Ammon's horn (tissue), 1 donor: ENCODE data around the gene RPL5.
"Not testable (repeated sequence)": the region's sequence is repeated elsewhere in the genome, so short reads cannot be mapped to it uniquely, and the experiment has no call there.

ENCODE experiments used
- DNase-seq: peaks from one replicate; pipeline ENCODE4 v3.0.0-alpha.2; 2016; ENCODE audit warnings: low spot score

Gene RPL5

DNA sequence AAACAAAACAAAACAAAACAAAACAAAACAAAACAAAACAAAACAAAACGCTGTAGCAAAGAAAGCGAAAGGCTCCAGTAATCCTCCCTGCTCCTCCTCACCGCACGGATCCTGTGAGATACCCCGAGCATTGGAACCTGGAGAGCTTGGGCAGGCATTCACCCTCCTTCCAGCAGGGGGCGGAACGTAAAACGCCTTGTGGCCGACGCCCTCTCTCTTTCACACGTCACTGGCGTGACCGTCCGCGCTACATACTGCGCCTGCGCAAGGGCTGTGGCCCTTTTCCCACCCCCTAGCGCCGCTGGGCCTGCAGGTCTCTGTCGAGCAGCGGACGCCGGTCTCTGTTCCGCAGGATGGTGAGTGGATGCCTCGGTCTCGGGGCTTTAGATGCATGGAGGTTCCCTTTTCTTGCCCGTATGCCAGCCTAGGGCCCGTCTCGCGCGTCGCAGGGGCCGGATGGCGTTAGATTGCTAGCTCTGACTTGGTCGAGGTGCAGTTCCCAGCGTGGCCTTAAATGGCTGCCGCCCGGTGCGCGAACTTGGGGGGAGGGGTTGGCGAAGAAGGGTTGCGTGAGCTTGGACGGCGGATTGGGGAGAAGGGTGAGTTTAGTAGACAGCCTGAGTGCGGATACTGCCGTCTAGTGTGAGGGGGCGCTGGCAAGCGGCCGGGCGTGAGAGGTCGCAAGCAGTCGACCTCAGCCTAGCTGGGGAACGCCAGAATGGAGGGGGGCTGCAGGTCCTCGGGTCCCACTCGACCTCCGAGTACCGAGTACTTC is at the start of gene RPL5:
TSS of gene RPL5 (plus strand) at position 279 of the 775 bp plus-strand sequence. CDS start at position 354, 75 bp downstream.
- DNase-seq: peak; percentile 98

DNA sequence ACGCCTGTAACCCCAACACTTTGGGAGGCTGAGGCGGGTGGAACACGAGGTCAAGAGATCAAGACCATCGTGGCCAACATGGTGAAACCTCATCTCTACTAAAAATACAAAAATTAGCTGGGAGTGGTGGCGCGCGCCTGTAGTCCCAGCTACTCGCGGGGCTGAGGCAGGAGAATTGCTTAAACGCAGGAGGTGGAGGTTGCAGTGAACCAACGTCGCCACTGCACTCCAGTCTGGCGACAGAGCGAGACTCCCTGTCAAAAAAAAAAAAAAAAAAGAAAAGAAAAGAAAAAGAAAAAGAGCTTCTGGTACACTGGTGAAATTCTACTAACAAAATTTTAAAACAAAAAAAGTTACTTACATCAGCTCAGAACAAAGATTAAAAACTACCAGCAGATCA is 48.3 kb upstream of the RPL5 start:
- DNase-seq: not testable (repeated sequence)

DNA sequence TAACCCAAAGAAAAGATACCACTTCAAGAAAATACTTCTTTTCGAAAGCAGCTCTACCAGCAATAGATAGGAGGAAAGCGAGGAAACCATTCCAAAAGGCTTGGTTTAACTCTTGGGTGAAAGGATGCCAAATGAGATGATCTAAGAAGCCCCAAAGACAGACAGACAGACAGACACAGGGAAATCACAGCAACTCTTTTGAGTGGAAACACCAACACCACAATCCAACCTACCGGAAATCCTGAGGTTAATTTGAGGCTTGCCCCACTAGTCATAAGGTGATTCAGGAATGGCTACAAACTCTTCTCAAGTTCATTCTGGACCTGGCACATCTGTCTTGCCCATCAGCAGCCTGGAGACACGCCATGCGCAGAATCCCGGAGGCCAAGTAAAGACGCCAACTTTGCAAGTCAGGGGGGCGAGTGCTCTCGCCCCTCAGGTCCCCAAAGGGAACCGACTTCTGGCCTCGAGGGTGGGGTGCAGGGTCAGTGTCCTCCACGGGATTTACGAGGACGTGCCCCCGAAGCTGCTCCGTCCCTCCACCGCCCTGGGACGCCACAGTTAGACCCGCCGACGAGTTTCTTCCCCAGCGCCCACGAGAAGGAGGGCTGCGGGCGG is 47.7 kb upstream of the RPL5 start:
- DNase-seq: peak; percentile 40

DNA sequence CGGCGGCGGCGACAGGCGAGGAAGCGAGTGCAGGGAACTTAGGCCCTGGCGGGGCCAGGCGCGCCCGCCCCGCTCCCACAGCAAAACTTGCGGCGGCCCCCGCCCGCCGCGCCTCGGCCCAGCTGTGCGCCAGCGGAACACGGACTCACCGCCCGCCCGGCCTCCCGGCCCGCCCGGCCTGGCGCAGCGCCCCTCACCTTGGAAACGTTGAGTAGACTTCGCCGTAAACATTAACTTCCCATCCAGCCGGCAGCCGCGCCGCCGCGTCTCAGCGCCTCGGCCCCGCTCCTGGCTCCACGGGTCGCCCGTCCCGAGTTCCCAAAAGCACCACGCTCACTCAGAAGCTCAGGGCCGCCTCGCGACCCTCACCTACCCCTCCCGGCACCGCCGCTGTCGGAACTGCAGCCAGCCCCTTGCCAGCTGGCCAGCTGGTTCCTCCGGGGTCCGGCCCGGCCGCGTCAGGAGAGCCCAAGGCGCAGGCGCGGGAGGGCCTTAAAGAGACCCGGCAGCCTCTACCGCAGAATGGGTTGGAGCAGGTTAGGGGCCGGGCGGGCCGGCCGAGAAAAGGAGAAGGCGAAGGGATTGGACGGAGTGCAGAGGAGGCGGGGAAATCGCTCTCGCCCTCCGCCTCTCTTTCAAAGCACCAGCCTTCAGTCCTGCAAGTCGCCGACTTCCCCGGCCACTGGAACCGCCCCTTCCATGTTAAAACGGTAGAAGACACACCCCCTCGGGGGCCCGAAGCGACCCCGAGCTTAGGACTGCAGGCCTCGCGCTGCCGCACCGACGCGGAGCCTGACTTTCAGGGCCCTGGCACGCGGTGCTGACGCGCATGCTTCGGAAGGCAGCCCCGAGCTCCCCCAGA is 47.0 kb upstream of the RPL5 start, which contains the start of gene EVI5:
TSS of gene EVI5 (minus strand) at position 470 of the 862 bp plus-strand sequence. CDS start 48,562 bp downstream, outside the sequence.
- peak; percentile 93 for DNase-seq

DNA sequence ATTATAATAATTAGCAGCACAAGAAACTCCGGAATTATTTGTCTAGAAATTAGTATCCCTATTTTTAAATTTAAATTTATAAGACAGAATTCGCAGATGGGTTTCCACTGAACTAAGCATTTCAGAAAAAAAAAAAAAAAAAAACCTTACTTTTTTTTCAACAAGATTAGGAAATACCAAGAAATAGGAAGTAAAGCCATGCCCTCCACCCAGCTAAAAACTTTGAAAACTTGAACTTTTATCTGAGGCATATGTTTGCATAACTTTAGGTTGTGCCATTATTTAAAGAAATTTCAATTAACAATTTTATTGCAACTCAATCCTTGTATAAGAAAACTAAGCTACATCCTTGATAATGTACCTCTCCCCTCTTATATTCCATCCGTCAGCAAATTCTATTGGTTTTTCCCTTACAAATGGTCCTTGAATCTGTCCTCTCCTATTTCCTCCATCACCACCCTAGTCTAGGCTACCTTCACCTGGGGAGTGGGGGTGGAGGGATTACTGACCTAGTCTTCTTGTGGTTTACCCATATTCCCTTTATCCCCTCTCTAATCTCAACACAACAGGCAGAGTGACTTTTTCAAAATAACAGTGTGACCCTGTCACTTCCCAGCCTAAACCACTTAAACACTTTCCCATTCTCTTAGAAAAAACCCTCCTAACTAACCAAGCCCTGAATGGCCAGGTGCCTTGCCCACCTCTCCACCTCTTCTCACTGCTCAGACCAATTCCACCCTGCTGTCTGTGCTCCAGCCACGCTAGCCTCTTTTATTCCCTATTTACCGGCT is 45.5 kb upstream of the RPL5 start:
- DNase-seq: no peak

DNA sequence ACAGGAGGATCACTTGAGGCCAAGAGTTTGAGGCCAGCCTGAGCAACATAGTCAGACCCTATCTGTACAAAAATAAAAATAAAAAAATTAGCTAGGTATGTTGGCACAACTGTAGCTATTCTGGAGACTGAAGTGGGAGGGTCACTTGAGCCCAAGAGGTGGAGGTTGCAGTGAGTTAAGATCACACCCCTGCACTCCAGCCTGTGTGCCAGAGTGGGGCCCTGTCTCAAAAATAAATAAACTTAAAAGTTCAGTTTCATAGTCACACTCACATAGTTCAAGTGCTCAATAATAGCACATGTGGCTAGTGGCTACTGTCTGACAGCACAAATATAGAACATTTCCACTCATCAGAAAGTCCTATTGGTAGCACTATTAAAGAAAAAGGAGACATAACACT is 41.8 kb upstream of the RPL5 start:
- DNase-seq: no peak

DNA sequence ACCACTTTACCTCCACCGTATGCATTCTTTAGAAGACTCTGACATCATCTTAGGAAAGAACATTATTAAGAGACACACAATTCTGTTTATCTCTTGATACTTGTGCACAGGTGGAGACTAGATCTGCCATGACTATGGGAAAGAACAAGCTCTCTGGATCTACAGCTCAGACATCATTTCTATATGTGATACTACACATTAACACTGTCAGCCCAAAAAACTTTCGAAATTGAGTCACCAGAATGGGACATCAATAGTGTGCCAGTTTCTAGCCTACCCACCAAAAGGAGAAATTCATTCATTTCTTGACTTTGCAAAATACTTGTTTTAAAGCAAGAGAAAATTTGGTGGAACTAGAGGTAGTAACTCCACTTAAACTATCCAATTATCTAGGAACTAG is 41.0 kb upstream of the RPL5 start:
- DNase-seq: no peak

DNA sequence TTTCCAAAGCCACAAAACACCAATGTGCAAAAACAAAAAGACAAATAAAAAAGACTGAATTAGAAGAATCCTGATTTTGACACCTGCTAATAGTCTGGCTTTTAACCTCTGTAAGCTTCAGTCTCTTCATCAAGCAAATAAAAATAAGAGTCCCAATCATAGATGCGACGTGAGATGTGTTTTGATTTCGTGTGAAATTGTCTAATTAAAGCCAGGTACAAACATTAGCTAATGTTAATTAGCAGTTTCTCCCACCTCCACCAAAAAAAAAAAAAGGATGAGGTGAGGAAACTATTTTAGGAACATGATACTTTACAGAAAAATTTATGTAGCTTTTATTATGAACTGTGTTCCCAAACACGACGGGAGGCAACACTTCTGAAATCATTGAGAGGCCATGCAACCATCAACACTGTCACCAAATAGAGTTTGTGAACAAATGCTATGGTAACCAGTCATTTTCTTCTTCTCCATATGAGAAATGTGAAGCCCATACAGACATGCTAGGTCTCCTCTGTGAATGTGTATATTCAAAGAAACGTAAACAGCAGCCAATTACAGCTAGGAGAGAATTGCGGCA is 40.3 kb upstream of the RPL5 start:
- no peak for DNase-seq

DNA sequence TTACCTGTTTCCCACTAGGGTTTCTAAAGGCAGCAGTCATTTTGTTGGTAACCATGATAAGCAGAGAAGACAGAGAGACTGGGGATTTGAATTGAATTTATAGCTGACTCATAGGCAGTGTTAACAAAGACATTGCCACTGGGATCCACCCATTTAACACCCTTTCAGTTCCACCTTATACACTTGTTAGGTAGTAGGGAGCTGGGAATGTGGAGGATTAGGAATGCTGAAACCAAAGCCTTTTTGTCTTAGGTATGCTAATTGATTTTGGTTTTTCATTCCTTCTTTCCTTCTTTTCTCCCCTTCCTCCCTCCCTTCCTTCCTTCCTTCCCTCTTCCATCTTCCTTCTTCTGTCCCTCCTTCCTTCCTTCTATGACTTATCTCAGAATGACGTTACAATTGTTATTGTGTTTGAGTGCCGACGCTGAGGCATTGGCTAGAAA is 39.5 kb upstream of the RPL5 start:
- no peak for DNase-seq

DNA sequence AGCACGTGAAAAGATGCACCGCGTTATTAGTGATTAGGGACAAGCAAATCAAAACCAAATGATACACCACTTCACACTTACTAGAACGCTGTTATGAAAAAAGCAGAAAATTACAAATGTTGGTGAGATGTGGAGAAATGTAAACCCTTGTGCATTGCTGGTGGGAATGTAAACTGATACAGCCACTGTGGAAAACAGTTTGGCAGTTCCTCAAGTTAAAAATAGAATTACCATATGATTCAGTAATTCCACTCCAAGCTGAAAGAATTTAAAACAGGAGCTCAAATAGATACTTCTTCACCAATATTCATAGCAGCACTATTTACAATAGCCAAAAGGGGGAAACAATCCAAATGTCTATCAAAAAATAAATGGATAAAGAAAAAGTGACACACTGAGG is 36.7 kb upstream of the RPL5 start:
- DNase-seq: no peak

DNA sequence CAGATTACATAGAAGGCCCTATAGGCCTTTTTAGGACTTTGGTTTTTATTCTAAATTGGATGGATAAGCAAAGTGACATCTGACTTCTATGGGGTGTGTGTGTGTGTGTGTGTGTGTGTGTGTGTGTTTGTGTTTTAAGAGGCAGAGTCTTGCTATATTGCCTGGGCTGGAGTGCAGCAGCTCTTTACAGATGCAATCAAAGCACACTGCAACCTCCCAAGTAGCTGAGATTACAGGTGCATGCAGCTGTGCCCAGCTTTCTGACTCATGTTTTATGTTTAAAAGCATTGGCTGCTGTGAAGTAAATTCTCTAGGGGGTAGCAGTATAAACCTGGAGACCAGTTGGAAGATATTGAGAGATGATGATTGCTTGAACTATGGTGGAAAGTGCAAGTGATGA is 34.5 kb upstream of the RPL5 start:
- DNase-seq: no peak

DNA sequence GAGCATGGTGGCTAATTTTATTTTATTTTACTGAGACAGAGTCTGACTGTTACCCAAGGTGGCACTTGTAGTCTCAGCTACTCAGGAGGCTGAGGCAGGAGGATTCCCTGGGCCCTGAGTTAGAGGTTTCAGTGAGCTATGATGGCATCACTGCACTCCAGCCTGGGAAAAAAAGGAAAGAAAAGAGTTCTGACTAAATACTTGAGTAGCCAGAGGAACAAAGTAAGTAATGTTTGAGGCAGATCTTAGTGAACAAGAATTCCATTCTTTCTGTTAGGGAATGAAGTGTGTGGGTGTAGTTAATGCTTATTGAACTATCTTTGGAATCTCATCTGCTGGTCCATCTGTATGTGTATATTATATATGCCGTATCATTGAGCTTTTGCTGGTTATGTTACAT is 33.9 kb upstream of the RPL5 start:
- DNase-seq: no peak

DNA sequence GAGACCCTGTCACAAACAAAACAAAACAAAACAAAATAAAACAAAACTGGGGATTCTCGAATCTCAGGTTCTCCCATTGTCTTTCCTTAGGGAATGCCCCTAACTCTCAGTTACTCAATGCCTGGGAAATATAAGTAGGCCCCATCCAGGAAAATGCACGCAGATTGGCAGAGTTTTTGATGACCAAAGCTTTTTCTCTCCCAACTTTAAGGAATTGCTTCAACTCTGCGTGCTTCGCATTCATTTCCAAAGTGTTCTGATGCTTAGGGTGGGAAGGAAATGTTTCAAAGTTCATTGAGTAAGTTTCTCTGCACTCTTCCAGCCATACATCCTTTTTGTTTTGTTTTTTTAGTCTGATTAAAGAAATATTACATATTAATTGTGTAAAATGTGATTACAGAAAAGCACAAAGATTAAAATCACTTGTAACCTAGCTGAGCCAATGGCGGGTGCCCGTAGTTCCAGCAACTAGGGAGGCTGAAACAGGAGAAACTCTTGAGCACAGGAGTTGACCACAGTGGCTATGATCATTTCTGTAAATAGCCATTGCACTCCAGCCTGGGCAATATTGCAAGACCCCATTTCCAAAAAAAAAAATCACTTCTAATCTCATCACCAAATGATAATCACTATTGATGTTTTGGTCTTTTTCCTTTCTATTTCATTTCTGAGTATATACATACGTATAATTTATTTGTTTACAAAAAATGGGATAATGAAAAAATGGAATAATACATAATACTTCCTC is 28.5 kb upstream of the RPL5 start:
- DNase-seq: no peak

DNA sequence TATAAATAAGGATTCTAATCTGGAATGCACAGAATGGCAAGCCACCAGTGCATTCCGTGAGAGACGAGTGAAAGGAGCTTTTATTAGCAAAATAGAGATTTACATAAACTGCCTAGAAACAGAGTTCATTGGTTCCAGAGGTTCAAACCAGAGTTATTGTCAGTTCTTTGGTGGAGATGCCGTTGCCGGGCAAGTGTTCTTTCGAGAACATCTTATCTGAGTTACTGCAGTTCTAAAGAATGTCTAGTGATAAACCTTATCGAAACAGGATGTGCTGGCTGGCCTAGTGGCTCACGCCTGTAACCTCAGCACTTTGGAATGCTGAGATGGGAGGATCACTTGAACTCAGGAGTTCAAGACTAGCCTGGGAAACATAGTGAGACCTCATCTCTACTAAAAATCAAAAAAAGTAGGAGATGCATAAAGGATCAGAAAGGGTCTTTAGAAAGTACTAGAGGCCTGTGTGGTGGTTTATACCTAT is 27.1 kb upstream of the RPL5 start:
- DNase-seq: peak; percentile 83

DNA sequence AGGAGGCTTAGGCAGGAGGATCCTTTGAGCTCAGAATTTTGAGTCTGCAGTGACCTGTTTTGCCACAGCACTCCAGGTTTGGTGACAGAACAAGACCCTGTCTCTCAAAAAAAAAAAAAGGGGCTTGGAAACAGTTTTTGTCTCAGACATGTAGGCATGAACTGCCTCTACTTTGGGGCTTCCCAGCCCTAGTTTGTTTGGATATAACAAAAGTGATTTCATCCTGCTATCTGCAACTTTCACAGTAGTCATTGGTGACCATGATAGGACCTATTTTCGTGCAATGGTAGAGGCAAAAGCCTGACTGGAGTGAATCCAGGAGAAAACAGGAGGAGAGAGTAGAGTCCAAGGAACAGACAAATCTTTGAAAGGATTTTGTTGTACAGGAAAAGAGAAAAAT is 26.6 kb upstream of the RPL5 start:
- no peak for DNase-seq

DNA sequence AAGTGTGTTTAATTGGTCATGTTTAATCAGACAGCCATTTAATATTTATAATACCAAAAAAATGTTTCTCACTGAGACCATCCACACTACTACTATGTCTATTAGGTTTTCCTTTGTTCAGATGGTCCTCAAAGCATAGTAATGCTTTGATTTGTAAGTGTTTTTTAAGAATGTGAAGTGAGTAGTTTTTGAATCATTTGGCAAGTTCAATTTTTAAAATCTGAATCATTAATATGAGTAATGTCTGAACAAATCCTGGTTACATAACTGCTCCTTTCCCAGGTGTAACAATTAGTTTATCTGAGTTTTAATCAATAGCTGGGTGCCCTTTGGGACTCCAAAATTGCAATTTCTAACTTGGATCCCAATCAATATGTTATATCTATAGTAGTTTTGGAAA is 23.5 kb upstream of the RPL5 start:
- no peak for DNase-seq

DNA sequence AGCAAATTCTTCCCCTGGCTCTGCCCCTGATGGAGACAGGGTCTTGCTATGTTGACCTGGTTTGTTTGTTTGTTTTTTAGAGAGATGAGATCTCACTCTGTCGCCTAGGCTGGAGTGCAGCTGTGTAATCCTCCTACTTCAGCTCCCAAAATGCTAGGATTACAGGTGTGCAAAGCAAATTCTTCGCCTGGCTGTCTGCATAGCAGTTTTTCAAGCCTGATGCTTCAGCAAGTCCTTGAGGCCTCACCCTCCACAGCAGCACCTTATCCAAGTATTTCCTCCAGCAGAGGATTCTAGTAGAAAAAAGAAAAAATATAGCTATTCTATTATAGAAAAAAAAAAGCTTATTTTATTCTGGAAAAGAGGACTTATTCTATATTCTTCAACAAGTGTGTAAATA is 15.1 kb upstream of the RPL5 start:
- DNase-seq: no peak

DNA sequence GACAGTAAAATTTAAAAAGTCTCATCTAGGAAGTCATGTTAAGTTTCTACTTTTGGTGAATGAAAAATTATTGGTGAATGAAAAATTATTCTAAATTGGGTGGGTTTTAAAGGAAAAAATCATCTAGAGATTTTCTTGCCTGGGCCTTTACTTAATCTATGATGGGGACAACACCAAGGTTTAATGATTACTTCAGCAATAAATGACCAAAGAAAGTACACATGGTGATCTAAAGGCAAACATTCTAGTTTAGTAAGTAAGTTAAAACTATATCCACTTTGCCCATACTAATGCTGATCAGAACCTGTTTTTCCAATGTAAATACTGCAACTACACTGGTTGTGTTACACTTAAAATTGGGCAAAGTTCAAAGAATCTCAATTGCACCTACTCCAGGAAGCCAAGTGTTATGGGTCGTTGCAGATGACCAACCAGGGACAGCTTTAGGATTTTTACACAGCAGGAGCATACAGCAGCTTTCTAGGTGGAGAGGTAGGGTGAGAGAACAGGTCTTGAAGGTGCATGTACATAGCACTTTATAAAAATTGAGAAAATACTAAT is 14.6 kb upstream of the RPL5 start:
- no peak for DNase-seq

DNA sequence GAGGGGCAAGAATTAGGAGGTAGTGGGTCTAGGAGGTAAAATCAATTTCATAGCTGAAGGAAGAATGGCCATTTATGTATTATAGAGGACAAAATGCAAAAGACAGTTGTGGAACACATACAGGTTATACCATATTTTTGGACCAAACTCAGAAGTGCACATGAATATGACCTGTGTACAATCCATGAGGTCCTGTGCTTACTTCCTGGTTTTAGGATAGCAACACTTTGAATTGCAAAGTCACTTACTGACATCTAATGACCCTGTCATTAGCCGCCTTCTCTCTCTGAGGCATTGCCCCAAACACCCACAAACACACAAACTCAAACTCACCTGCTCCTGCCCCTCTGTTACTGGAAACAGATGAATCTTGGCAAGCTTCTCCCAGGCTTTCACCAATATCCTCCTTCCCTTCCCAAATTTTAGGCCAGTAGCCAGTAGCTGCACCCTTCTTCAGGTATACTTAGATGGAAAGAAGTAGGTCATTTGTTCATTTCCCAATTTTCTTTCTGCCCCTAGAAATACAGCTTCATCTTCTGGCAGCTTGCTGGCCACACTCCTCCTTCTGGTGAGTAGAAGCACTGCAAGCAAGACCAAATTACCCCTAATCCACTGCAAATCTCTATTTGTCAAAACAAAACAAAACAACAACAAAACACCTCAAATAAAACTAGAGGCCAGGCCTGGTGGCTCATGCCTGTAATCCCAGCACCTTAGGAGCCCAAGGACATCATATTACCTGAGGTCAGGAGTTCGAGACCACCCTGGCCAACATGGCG is 13.7 kb upstream of the RPL5 start:
- no peak for DNase-seq
